Measurements from ENCODE around the gene CEMIP.
A peak's percentile ranks its signal among the peaks of the same experiment; 100 is the strongest.

Gene CEMIP

DNA sequence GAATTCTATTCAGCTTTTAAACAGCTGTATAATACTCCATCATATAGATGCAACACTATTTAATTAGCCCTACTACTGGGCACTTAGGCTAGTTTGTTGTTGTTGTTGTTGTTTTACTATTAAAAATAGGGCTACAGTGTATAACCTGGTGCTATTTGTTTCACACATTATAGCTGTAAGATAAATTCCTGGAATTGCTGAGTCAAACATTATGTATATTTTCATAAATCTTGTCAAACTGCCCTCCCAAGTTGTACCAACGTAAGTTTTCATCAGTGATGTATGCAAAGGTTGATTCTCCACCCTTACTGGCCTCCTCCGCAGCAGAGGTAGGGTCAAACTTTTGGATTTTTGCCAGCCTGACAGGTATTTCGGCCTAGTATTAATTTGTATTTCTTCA, 3.8 kb upstream of the CEMIP start:
- H3K9me3 ChIP-seq (ENCODE audit: control insufficient read depth in 1 of 2, low read length in 2 of 2), result no peaks in the 10 kb centered on the region
- peaks cover 6% of the 10 kb centered on the region for H3K27me3 ChIP-seq (ENCODE audit: low read depth, low read length)
- no peak overlapping the region for H3K4me3 ChIP-seq (ENCODE audit: low read depth in 1 of 2, low read length in 2 of 2)
- no peaks in the 10 kb centered on the region for H3K36me3 ChIP-seq (ENCODE audit: control insufficient read depth in 1 of 2, insufficient read depth in 2 of 2, low read length in 2 of 2)
- peaks cover 0 to 29% of the 10 kb centered on the region in 2 donors for H3K4me1 ChIP-seq (ENCODE audit: control insufficient read depth in 1 of 2, insufficient read depth in 2 of 2, low read length in 2 of 2)
- H3K27ac ChIP-seq (ENCODE audit: low read length), result no peak overlapping the region

DNA sequence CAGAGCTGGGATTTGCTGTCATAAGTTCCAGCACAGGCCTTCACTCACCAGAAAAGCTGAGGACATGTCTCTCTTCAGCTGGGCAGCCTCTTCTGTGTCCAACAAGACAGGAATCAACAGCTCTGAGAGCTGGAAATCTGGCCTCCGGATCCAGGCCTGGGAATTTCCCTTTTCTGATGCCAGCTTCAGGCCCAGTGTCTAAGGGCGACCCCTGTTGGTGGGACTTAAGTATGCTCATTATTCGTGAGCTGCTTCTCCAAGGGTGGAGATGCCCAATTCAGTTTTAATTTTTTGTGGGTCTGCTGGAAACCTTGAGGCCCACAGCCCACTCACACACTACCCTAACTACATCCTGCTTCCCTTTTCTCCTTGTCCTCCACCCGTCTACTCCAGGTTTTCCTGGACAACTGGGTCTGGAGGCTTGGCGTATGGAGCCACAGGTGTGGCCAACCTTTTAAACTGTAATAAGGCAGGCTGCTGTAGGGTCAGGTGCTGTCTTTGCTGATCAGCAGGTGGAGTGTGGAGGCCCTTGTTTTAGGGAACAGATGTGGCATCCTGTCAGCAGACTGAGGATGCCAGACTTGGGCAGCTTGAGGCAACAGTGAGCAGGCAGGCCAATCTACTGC, 2.6 kb upstream of the CEMIP start:
- Histone ChIP-seq H3K27me3 (ENCODE audit: low read depth, low read length) (peaks cover 7% of the 10 kb centered on the region), H3K36me3 (ENCODE audit: control insufficient read depth in 1 of 2, insufficient read depth in 2 of 2, low read length in 2 of 2) (no peaks in the 10 kb centered on the region), H3K27ac (ENCODE audit: low read length) (no peak overlapping the region), H3K9me3 (ENCODE audit: control insufficient read depth in 1 of 2, low read length in 2 of 2) (no peaks in the 10 kb centered on the region), H3K4me1 (ENCODE audit: control insufficient read depth in 1 of 2, insufficient read depth in 2 of 2, low read length in 2 of 2) (peaks cover 0 to 36% of the 10 kb centered on the region in 2 donors), H3K4me3 (ENCODE audit: low read depth in 1 of 2, low read length in 2 of 2) (no peak overlapping the region)

DNA sequence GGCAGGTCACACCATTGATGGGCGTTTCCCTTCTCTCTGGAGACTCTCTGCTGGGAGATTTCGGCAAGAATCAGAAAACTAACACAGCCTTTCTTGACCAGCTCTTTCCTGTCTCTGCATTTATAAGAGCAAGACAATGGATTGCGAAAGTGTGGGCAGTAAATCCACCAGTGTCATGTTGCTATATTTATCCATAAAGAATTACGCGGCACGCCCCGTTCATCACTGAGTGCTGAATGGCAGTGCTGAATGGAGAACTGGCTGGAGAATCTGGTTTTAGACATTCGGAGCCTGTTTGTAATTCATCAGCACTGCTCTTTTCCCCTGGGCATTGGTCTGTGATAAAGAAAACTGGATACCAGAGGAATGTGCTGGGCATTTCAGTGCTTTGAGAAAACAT, 2.0 kb upstream of the CEMIP start:
- Histone ChIP-seq H3K9me3 (ENCODE audit: control insufficient read depth in 1 of 2, low read length in 2 of 2) (no peaks in the 10 kb centered on the region), H3K4me3 (ENCODE audit: low read depth in 1 of 2, low read length in 2 of 2) (no peak overlapping the region), H3K27ac (ENCODE audit: low read length) (no peak overlapping the region), H3K27me3 (ENCODE audit: low read depth, low read length) (peaks cover 7% of the 10 kb centered on the region), H3K4me1 (ENCODE audit: control insufficient read depth in 1 of 2, insufficient read depth in 2 of 2, low read length in 2 of 2) (peaks cover 0 to 36% of the 10 kb centered on the region in 2 donors), H3K36me3 (ENCODE audit: control insufficient read depth in 1 of 2, insufficient read depth in 2 of 2, low read length in 2 of 2) (no peaks in the 10 kb centered on the region)

DNA sequence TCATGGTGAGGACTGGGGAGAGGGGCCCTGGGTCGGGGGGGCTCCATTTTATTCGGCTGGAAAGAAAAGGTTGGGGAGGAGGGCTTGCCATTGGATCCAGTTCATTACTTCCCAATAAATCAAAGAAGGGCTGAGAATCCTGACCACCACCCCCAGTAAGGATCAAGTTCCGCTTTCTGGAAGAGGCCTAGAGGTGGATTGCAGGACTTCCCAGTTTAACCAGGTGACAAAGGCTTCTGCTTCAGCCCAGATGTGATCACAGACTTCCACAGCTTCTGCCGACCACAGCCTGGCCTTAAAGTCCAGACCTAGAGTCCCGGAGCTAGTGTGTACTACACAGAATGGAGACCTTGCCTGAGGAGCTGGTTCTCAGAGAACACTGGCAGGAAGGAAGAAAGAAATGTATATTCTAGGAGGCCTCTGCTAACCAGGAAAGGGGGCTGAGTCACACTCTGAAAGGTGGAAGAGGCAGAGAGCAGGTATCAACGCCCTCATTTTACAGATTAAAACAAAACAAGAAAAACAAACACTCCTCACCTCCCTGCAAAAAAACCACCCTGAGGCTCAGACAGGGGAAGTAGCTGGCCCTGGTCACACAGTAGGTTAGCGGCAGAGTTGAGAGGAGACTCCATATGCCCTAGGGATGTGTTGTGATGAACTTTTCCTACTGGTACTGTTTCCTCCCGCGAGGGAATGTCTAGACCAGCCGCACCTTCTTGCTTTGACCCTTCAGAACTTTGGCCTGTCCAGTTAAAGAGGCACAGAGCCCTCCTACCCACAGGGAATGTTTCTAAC, 1.1 kb upstream of the CEMIP start:
- H3K4me1 ChIP-seq (ENCODE audit: control insufficient read depth in 1 of 2, insufficient read depth in 2 of 2, low read length in 2 of 2), result peaks cover 0 to 36% of the 10 kb centered on the region in 2 donors
- no peak overlapping the region for H3K27ac ChIP-seq (ENCODE audit: low read length)
- H3K9me3 ChIP-seq (ENCODE audit: control insufficient read depth in 1 of 2, low read length in 2 of 2), result no peaks in the 10 kb centered on the region
- peaks cover 7% of the 10 kb centered on the region for H3K27me3 ChIP-seq (ENCODE audit: low read depth, low read length)
- H3K4me3 ChIP-seq (ENCODE audit: low read depth in 1 of 2, low read length in 2 of 2), result peak overlapping the region in 1 of 2 donors; percentile 51
- H3K36me3 ChIP-seq (ENCODE audit: control insufficient read depth in 1 of 2, insufficient read depth in 2 of 2, low read length in 2 of 2), result no peaks in the 10 kb centered on the region

DNA sequence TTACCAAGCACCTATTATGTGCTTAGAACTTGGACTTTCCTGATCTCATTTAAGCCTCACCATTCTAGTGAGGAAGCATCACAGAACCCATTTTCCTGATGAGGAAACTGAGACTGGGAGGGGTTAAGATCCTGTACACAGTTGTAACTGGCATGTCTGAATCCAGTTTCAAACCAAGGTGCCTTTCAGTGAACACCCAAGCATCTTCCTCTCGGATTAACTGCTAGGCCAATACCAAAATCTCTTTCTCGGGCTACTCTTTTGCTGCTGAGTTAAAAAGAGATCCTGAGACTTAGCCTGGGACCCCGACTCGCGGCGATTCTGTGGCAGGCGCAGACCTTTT, 578 bp upstream of the CEMIP start:
- Histone ChIP-seq H3K27ac (ENCODE audit: low read length) (no peak overlapping the region), H3K9me3 (ENCODE audit: control insufficient read depth in 1 of 2, low read length in 2 of 2) (no peaks in the 10 kb centered on the region), H3K4me1 (ENCODE audit: control insufficient read depth in 1 of 2, insufficient read depth in 2 of 2, low read length in 2 of 2) (peaks cover 0 to 36% of the 10 kb centered on the region in 2 donors), H3K4me3 (ENCODE audit: low read depth in 1 of 2, low read length in 2 of 2) (peak overlapping the region; percentile 51 to 71), H3K36me3 (ENCODE audit: control insufficient read depth in 1 of 2, insufficient read depth in 2 of 2, low read length in 2 of 2) (no peaks in the 10 kb centered on the region), H3K27me3 (ENCODE audit: low read depth, low read length) (peaks cover 7% of the 10 kb centered on the region)

DNA sequence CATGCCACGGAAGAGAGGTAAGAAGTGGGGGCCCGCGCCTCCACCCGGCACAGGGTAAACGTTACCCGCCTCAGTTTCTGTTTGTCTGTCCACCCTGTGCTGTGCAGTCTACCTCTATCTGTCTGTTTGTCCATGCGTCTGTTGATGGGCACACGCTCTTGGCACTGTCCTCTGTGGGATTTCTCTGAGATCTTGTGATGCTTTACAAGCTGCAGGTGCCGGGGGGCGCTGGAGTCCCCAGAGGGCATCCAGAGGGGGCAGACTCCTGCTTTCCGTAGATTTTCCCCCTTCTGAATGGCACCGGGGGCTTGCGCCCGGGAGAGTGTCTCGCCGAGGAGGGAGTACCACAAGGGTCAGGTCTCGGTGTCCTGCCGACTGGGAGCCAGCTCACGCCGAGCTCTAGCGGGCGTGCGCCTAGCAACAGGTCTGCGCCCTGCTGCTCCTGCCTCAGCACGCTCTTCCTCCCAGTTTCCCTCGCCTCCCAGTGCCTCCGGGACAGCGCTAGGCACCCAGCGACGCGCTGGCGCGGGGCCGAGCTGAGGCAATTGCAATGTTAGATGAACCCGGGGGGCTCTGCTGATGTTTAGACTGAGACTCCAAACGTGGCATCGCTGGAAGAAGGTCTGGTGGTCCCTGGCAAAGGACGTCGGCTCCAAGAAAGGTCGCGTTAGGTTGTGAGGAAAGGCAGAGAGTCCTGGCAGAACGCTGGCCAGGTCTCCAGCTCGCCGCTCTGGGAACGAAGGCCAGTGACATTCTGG, 667 bp downstream of the CEMIP start:
- Histone ChIP-seq H3K27ac (ENCODE audit: low read length) (no peak overlapping the region), H3K4me1 (ENCODE audit: control insufficient read depth in 1 of 2, insufficient read depth in 2 of 2, low read length in 2 of 2) (peaks cover 0 to 36% of the 10 kb centered on the region in 2 donors), H3K36me3 (ENCODE audit: control insufficient read depth in 1 of 2, insufficient read depth in 2 of 2, low read length in 2 of 2) (no peaks in the 10 kb centered on the region), H3K4me3 (ENCODE audit: low read depth in 1 of 2, low read length in 2 of 2) (peak overlapping the region; percentile 51 to 71), H3K27me3 (ENCODE audit: low read depth, low read length) (peaks cover 7% of the 10 kb centered on the region), H3K9me3 (ENCODE audit: control insufficient read depth in 1 of 2, low read length in 2 of 2) (no peaks in the 10 kb centered on the region)

DNA sequence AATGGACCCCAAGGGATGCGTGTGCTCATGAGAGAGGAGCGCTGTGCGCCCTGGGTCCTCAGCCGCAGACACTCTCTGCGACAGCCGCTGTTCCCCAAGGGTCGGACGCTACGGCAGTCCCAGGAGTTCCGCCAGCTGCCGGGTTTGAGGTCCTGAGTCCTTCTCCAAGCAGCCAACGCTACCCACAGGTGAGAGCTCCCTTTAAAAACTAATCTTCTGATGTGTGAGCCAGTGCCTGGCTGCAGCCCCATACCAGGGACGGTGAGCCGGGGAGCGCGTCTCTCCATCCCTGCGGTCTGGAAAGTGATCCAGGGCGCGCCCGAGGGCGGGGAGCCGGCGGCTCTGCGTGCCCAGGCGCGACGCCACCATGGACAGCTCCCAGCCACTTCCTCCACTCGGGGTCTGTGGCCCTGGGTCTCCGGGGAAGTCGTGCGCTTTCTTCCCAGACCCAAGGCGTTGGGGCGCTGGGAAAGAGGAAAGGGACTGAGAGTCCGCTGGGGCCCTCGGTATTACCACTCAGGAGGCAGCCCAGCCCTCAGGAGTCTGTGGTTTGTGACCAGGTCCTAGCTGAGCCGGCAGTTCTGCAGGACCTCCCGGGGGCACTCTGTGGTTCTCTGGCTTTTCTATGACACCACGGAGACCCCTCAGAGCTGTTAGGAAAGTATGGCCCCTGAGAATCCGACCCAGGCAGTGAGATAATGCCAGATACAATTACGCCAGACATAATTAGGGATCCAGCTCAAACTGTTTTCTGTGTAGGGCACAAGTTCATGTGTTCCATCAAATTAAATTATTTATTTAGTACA, 1.4 kb downstream of the CEMIP start:
- Histone ChIP-seq H3K4me1 (ENCODE audit: control insufficient read depth in 1 of 2, insufficient read depth in 2 of 2, low read length in 2 of 2) (peaks cover 0 to 36% of the 10 kb centered on the region in 2 donors), H3K27me3 (ENCODE audit: low read depth, low read length) (peaks cover 7% of the 10 kb centered on the region), H3K36me3 (ENCODE audit: control insufficient read depth in 1 of 2, insufficient read depth in 2 of 2, low read length in 2 of 2) (no peaks in the 10 kb centered on the region), H3K27ac (ENCODE audit: low read length) (no peak overlapping the region), H3K4me3 (ENCODE audit: low read depth in 1 of 2, low read length in 2 of 2) (peak overlapping the region; percentile 51 to 71), H3K9me3 (ENCODE audit: control insufficient read depth in 1 of 2, low read length in 2 of 2) (no peaks in the 10 kb centered on the region)

DNA sequence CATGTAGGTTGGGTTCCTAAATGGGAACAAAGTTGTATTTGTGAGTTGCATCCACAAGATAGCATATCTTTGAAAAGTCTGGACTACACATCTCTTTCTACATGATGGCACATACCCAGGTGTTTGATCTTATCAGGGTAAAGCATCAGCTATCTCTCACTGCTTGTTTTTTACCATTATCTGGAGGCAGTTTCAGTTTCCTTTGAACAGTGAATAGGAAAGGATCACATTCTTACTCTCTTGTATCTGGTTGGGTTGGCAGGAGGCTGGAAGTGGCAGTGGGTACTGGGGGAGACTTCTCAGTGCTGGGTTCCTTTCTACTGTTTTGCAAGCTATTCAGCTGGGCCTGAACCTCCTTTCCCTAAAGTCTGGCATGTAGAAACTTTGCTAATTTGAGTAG, 4.1 kb downstream of the CEMIP start:
- Histone ChIP-seq H3K4me1 (ENCODE audit: control insufficient read depth in 1 of 2, insufficient read depth in 2 of 2, low read length in 2 of 2) (peaks cover 0 to 20% of the 10 kb centered on the region in 2 donors), H3K4me3 (ENCODE audit: low read depth in 1 of 2, low read length in 2 of 2) (no peak overlapping the region), H3K27me3 (ENCODE audit: low read depth, low read length) (peaks cover 7% of the 10 kb centered on the region), H3K36me3 (ENCODE audit: control insufficient read depth in 1 of 2, insufficient read depth in 2 of 2, low read length in 2 of 2) (no peaks in the 10 kb centered on the region), H3K9me3 (ENCODE audit: control insufficient read depth in 1 of 2, low read length in 2 of 2) (no peaks in the 10 kb centered on the region), H3K27ac (ENCODE audit: low read length) (no peak overlapping the region)

DNA sequence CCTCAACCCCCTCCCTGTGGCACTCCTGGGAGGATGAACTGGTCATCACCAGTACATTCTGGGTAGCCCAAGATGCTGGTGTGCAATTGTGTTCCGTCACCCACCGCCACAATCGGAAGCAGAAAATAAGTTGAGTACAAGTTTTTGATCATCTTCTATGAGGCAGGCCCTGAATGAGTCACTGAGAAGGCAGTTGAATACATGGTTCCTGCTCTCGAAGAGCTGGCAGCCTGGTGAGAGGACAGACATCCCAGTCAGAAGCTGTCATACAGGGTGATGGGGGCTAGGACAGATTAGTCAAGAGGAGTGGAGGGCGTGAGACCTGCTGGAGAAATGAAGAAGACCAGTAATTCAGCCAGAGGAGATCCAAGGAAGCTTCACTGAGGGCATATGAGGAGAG, 6.2 kb downstream of the CEMIP start:
- Histone ChIP-seq H3K27me3 (ENCODE audit: low read depth, low read length) (peaks cover 1% of the 10 kb centered on the region), H3K4me1 (ENCODE audit: control insufficient read depth in 1 of 2, insufficient read depth in 2 of 2, low read length in 2 of 2) (peaks cover 0 to 6% of the 10 kb centered on the region in 2 donors), H3K4me3 (ENCODE audit: low read depth in 1 of 2, low read length in 2 of 2) (no peak overlapping the region), H3K9me3 (ENCODE audit: control insufficient read depth in 1 of 2, low read length in 2 of 2) (no peaks in the 10 kb centered on the region), H3K36me3 (ENCODE audit: control insufficient read depth in 1 of 2, insufficient read depth in 2 of 2, low read length in 2 of 2) (no peaks in the 10 kb centered on the region), H3K27ac (ENCODE audit: low read length) (no peak overlapping the region)

DNA sequence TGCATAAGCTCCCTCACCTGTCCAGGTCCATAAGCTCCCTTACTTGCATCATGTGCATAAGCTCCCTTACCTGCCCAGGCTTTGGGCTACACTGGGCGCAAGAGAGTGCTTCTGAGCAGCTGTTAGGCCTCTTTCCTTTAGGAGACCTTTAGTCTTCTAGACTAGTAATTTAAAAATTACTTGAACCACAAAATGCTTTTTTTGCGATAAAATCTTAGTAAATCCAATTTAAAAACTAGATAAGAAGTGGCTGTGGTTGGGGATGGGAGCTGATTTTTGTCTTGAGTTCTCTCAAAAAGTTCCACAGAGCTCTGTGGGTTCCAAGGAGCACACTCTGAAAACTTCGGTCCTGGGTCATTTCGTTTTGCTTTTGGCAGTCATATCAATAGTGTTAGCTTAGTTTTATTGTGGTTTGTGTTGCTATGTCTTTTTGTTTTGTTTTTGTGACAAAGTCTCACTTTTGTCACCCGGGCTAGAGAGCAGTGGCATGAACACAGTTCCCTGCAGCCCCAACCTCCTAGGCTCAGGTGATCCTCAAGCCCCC, 6.7 kb downstream of the CEMIP start:
- Histone ChIP-seq H3K4me1 (ENCODE audit: control insufficient read depth in 1 of 2, insufficient read depth in 2 of 2, low read length in 2 of 2) (peaks cover 0 to under 1% of the 10 kb centered on the region in 2 donors), H3K9me3 (ENCODE audit: control insufficient read depth in 1 of 2, low read length in 2 of 2) (no peaks in the 10 kb centered on the region), H3K27me3 (ENCODE audit: low read depth, low read length) (no peaks in the 10 kb centered on the region), H3K27ac (ENCODE audit: low read length) (no peak overlapping the region), H3K36me3 (ENCODE audit: control insufficient read depth in 1 of 2, insufficient read depth in 2 of 2, low read length in 2 of 2) (no peaks in the 10 kb centered on the region), H3K4me3 (ENCODE audit: low read depth in 1 of 2, low read length in 2 of 2) (no peak overlapping the region)
